DMS153 (cell line): Measurements from ENCODE around the gene PLB1.
"Not testable (repeated sequence)": the region's sequence is repeated elsewhere in the genome, so short reads cannot be mapped to it uniquely, and the experiment has no call there.

ENCODE experiments used
- DNase-seq: peaks from one replicate; lab custom pipeline; 2025; lab: John Stamatoyannopoulos, UW

Gene PLB1

DNA sequence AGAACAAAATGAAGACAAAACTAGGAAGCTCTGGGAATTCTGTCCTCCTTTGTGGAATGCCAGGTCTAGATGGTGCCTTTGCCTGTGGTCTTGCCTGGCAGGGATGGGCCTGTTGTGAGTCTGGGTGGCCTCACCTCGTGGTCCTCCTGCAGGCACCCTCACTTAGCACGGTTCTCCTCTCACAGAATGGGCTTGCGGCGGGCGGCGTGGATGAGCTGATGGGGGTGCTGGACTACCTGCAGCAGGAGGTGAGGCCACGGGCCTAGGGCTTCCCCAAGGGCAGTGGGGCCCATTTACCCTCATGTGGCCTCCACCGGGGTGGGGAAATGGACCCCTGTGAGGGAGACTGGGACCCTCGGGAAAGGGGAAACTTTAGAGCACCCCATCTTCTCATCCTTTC, 42.3 kb downstream of the PLB1 start:
- no peak for DNase-seq

DNA sequence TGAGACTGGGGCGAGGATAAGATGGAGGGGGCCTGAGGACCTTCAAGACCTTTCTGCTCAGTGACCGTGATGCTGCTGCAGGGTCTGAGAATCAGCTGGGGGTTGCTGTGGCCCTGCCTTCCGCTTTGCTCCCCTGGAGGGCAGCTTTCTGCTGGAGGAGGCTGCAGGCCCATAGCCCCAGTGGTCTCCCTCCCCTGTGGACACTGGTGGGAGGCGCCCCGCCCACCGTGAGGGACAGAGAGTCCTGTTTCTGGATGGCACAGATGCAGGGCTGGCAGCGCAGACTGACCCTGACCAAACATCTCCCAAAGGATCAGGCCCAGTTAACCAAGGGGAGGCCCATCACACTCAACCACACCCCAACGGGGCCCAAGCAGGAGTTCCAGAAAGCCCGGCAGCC, 42.8 kb downstream of the PLB1 start:
- DNase-seq, result no peak

DNA sequence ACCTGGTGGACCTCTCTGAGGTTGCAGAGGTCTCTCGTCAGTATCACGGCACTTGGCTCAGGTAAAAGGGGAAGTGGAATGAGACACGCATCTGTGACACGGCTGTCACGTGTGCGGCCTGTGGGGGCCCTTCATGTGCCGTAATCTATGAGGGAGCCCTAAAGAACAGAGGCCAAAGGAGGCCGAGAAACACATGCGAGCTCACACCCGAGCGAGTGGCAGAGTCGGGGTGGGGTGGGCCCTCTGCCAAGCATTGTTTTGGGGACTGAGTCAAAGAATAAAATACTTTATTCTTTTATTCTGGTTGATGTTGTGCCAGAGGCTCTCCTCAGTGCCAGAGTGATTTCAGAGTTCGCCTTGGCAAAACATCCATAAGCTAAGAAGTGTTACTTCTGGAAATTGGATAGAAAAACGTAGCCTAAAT, 43.3 kb downstream of the PLB1 start:
- DNase-seq, result no peak

- DNase-seq, result no peak
Observed at GRCh38 chr2:28543316-28544035, 47.6 kb downstream of the PLB1 start.

DNA sequence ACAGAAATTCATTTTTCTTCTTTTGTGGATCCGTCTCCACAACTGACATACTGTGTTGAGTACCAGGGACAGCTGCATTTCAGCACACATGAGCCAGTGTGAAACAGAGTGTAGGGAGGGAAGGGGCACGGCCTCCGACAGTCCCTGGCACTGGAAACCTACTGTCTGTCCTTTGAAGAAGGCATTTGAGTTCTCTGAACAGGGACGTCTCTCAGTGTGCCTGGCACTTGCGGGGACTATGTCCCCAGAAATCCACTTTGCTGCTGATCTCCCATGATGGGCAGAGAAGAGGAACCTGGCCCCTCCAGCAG, 48.1 kb downstream of the PLB1 start:
- DNase-seq, result no peak

GRCh38 chr2:28544405-28544921, 48.6 kb downstream of the PLB1 start:
- DNase-seq, result no peak

- DNase-seq, result no peak
Observed at GRCh38 chr2:28544922-28545589, 49.2 kb downstream of the PLB1 start.

- no peak for DNase-seq
Observed at GRCh38 chr2:28545590-28546200, 49.8 kb downstream of the PLB1 start.

DNA sequence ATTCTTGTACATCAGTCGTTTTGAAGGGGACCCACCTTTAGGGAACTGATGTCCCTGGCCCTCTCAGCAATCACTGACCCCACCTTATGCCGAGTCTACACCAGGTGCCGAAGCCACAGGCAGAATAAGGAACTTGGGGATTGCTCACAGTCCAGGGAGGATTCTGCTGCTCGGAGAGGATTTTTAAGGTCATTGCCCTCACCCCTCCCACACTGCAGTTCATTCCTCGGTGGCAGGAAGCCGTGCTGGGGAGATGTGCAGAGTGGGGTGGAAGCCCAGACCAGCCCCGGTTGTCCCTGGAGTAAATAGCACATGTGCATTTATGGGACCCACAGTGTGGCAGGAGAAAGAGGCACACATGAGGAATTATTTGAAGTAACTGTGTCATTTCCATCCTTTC, 50.4 kb downstream of the PLB1 start:
- DNase-seq, result no peak

GRCh38 chr2:28547223-28547860, 51.5 kb downstream of the PLB1 start:
- DNase-seq, result no peak

- DNase-seq, result no peak
Observed at GRCh38 chr2:28547906-28548600, 52.2 kb downstream of the PLB1 start.

DNA sequence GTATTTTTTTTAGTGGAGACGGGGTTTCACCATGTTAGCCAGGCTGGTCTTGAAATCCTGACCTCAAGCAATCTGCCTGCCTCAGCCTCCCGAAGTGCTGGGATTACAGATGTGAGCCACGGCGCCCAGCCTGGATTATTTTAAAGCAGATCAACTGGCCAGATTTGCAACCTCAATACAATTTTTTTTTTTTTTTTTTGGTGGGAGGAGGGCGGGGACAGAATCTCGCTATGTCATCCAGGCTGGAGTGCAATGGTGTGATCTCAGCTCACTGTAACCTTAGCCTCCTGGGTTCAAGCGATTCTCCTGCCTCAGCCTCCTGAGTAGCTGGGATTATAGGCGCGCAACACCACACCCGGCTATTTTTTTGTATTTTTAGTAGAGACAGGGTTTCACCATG, 54.5 kb downstream of the PLB1 start:
- DNase-seq, result not testable (repeated sequence)

DNA sequence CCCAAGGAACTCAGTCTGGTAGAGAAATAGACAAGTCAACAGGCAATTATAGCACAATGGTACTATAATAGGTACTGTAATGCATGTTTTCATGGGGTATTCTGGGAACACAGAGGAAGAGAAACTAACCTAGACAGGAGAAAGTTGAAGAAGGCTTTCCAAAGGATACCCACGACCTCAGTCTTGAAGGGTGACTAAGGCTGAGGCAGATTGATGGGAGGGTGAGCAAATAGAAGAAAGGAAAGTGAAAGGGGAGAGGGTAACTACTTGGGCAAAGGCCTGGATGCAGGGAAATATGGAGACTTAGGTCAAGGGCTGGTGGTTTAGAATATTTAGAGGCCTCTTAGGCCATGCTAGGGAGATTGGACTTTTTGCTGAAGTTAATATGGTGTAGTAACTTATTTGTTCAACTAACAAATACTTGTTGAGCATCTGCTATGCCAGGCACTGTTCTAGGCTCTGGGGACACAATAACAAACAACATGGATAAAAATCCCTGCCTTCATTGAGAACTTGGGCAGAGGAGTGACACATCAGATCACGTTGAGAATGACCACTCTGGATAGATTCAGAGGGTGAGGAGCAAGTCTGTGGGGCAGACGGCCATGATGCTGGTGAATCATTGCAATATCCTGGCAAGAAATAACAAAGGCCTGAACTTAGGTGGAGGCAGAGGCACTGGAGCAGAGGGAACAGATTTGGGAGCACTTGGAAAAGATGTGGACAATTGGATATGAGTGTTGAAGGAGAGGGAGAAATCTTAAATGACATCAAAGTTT, 56.4 kb downstream of the PLB1 start:
- no peak for DNase-seq

DNA sequence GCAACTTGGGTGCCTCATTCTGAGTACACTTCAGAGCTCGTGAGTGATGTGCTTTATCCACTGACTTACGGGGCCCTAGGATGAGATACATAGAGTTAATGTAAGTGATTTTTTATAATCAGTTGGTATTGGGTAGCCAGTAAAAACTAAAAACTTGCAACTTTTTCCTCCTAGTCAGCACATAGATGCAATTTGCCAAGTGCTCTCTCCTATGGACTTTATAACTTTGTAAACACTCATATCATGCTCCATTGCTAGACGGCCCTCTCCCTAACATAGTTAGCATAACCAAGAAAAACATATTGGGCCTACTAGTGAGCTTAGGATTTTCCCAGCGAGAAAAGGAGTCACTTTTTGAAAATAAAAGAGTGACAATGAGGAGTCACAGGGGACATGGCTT, 60.4 kb downstream of the PLB1 start:
- DNase-seq, result no peak

- no peak for DNase-seq
Observed at GRCh38 chr2:28557389-28558131, 61.7 kb downstream of the PLB1 start.

DNA sequence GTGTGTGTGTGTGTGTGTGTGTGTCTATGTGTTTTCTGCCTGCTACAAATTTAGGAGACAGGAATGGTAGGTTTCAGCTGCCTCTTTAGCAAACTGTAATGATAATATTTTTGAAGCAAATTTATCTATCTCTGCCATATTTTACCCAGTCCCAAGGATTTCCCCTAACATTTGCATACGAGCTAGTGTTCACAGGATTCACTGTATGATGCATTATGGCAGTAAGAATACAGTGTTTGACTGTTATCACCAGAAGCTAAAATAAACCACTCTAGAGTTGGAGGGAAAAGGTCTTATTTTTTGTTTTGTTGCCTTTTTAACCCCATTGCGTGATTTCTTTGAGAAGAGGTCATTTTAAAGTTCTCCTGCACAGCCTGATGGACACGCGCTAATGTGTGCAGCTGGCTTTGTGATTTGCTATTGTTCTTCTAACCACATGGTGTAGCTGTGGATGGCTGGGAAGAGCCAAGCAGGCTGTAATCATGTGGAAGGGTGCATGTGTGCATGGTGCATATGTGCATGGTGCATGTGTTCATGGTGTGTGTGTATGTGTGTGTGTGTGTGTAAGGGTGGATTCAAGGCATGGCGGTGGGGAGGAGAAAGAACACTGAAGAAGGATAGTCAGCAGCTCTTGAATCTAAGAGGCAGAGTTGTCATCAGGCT, 62.4 kb downstream of the PLB1 start:
- DNase-seq, result no peak

GRCh38 chr2:28558918-28559317, 63.1 kb downstream of the PLB1 start:
- DNase-seq, result no peak

GRCh38 chr2:28563869-28564268, 68.0 kb downstream of the PLB1 start:
- DNase-seq, result no peak

DNA sequence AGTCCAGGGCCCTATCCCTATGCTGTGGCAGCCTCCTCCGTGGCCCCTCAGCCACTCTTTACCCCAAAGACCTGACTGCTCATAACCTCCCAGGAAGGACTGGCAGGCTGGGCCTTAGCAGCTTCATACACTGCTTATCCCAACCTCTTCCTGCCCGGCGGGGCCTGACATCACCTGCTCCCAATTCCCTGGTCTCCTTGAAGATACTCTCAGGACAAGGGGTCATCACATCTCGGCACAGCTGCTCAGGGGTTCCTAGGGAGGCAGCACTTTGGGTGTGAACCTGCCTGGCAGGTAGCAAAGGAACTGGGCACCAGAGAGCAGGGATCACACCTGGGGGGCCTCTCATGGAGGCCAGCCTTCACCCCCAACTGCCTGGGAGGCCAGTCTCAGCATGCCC, 68.5 kb downstream of the PLB1 start:
- DNase-seq, result no peak

DNA sequence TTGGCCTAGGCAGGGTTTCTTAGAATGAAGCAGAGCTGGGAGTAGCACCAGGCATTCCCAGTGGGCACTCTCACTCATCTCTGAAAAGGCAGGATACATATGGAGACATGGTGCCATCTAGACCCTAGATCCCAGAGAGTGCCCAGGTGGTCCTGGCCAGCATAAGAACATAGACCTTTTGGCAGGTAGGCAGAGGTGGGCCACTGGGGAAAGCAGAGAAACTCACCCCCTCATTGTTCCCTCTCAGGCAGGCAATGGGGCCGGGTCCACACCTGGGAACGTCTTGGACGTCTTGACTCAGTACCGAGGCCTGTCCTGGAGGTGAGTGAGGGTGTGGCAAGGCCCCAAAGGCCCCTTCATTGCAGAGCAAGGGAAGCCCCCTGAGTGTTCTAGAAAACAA, 69.2 kb downstream of the PLB1 start:
- no peak for DNase-seq
